ENCODE measurements around the gene MNAT1. TPM values are rescaled to one million over a fixed set of nuclear protein-coding genes. Genes with fewer than 3 reads are reported as not detected.

MNAT1 gene
- total RNA-seq (2014; rRNA removed; shearing (Covaris generic)), result 53.8 and 58.1 TPM in 2 replicates
- polyA plus RNA-seq (2015; cell fraction: cytosol; rRNA removed), result 22.6 and 26.6 TPM in 2 replicates
- polyA plus RNA-seq (2015; cell fraction: nucleus; rRNA removed), result 16.3 and 16.4 TPM in 2 replicates

- peak; percentile 76 for DNase-seq (ENCODE audit: low read depth, low spot score)
- in situ Hi-C loops (cut with HindIII; ENCODE audit: low pct_unique_long_range_greater_than_20kb, low sequenced_read_pairs), result no loop called here
Observed at GRCh38 chr14:60734465-60735242, at the start of gene MNAT1. Gene MNAT1 (plus strand): TSS chr14:60734761. CDS start chr14:60734863, 102 bp downstream.

- no peak for DNase-seq (ENCODE audit: low read depth, low spot score)
- in situ Hi-C loops (cut with HindIII; ENCODE audit: low pct_unique_long_range_greater_than_20kb, low sequenced_read_pairs), result no loop called here
Observed at GRCh38 chr14:60686865-60687264, 47.7 kb upstream of the MNAT1 start.

GRCh38 chr14:60691383-60692113 is 43.0 kb upstream of the MNAT1 start:
- no peak for DNase-seq (ENCODE audit: low read depth, low spot score)
- in situ Hi-C loops (cut with HindIII; ENCODE audit: low pct_unique_long_range_greater_than_20kb, low sequenced_read_pairs), result no loop called here

GRCh38 chr14:60695327-60695726 is 39.2 kb upstream of the MNAT1 start:
- in situ Hi-C loops (cut with HindIII; ENCODE audit: low pct_unique_long_range_greater_than_20kb, low sequenced_read_pairs), result no loop called here

GRCh38 chr14:60700598-60700997 is 34.0 kb upstream of the MNAT1 start:
- in situ Hi-C loops (cut with HindIII; ENCODE audit: low pct_unique_long_range_greater_than_20kb, low sequenced_read_pairs), result no loop called here
- DNase-seq (ENCODE audit: low read depth, low spot score), result no peak

More at GRCh38 chr14:60695327-60695726, 39.2 kb upstream of the MNAT1 start:
- no peak for DNase-seq (ENCODE audit: low read depth, low spot score)

- in situ Hi-C loops (cut with HindIII; ENCODE audit: low pct_unique_long_range_greater_than_20kb, low sequenced_read_pairs), result no loop called here
- no peak for DNase-seq (ENCODE audit: low read depth, low spot score)
Observed at GRCh38 chr14:60705100-60705499, 29.5 kb upstream of the MNAT1 start.

- in situ Hi-C loops (cut with HindIII; ENCODE audit: low pct_unique_long_range_greater_than_20kb, low sequenced_read_pairs), result no loop called here
- no peak for DNase-seq (ENCODE audit: low read depth, low spot score)
Observed at GRCh38 chr14:60707858-60708257, 26.7 kb upstream of the MNAT1 start.

- in situ Hi-C loops (cut with HindIII; ENCODE audit: low pct_unique_long_range_greater_than_20kb, low sequenced_read_pairs), result no loop called here
- no peak for DNase-seq (ENCODE audit: low read depth, low spot score)
Observed at GRCh38 chr14:60710494-60710893, 24.1 kb upstream of the MNAT1 start.

- in situ Hi-C loops (cut with HindIII; ENCODE audit: low pct_unique_long_range_greater_than_20kb, low sequenced_read_pairs), result no loop called here
- DNase-seq (ENCODE audit: low read depth, low spot score), result no peak
Observed at GRCh38 chr14:60713513-60713912, 21.0 kb upstream of the MNAT1 start.

GRCh38 chr14:60720391-60720790 is 14.2 kb upstream of the MNAT1 start:
- in situ Hi-C loops (cut with HindIII; ENCODE audit: low pct_unique_long_range_greater_than_20kb, low sequenced_read_pairs), result no loop called here

GRCh38 chr14:60720962-60721325 is 13.6 kb upstream of the MNAT1 start:
- DNase-seq (ENCODE audit: low read depth, low spot score), result no peak
- in situ Hi-C loops (cut with HindIII; ENCODE audit: low pct_unique_long_range_greater_than_20kb, low sequenced_read_pairs), result no loop called here

More at GRCh38 chr14:60720391-60720790, 14.2 kb upstream of the MNAT1 start:
- no peak for DNase-seq (ENCODE audit: low read depth, low spot score)

- DNase-seq (ENCODE audit: low read depth, low spot score), result no peak
- in situ Hi-C loops (cut with HindIII; ENCODE audit: low pct_unique_long_range_greater_than_20kb, low sequenced_read_pairs), result no loop called here
Observed at GRCh38 chr14:60721326-60722106, 13.0 kb upstream of the MNAT1 start.

GRCh38 chr14:60722107-60722356 is 12.5 kb upstream of the MNAT1 start:
- no peak for DNase-seq (ENCODE audit: low read depth, low spot score)
- in situ Hi-C loops (cut with HindIII; ENCODE audit: low pct_unique_long_range_greater_than_20kb, low sequenced_read_pairs), result no loop called here

- in situ Hi-C loops (cut with HindIII; ENCODE audit: low pct_unique_long_range_greater_than_20kb, low sequenced_read_pairs), result no loop called here
- DNase-seq (ENCODE audit: low read depth, low spot score), result no peak
Observed at GRCh38 chr14:60722357-60723115, 12.0 kb upstream of the MNAT1 start.

- DNase-seq (ENCODE audit: low read depth, low spot score), result peak; percentile 19
- in situ Hi-C loops (cut with HindIII; ENCODE audit: low pct_unique_long_range_greater_than_20kb, low sequenced_read_pairs), result no loop called here
Observed at GRCh38 chr14:60723116-60723906, 11.2 kb upstream of the MNAT1 start.

- DNase-seq (ENCODE audit: low read depth, low spot score), result peak; percentile 76
- in situ Hi-C loops (cut with HindIII; ENCODE audit: low pct_unique_long_range_greater_than_20kb, low sequenced_read_pairs), result no loop called here
Observed at GRCh38 chr14:60723907-60724618, 10.5 kb upstream of the MNAT1 start, which contains the start of gene SIX4. Gene SIX4 (minus strand): TSS chr14:60724351. CDS start chr14:60724074, 277 bp downstream.

Data from SK-MEL-5 (cell line).